Body of pancreas (tissue), 4 donors: ENCODE measurements around the gene FIS1. TPM values are rescaled to one million over a fixed set of nuclear protein-coding genes. Genes with fewer than 3 reads are reported as not detected.
A peak's percentile ranks its signal among the peaks of the same experiment; 100 is the strongest.

Experiments
- ATAC-seq: fragments of 150-250 bp; one replicate; pipeline ENCODE4 v1.9.1; 2016
- DNase-seq, 4 donors: peaks; one replicate each; pipeline ENCODE4 v3.0.0-alpha.2; 2019
- H3K27ac ChIP-seq, 4 donors: fragments of 200-600 bp; sonication (generic); 1 replicate in 3 of 4; 2 replicates in 1 of 4; pipeline versions ENCODE4 v1.5.1 to v1.6.1; 2016 to 2019; ENCODE audit warnings: mild to moderate bottlenecking in 1 of 4, mixed read lengths in 1 of 4, moderate library complexity in 1 of 4
- H3K27me3 ChIP-seq, 2 donors: fragments of 200-600 bp; sonication (generic); one replicate each; pipeline ENCODE4 v1.6.0; 2016; ENCODE audit warnings: mild to moderate bottlenecking in 1 of 2
- H3K36me3 ChIP-seq, 2 donors: fragments of 200-600 bp; sonication (generic); replicated peaks in 1 of 2; 2 replicates each; pipeline ENCODE4 v1.5.1; 2016; ENCODE audit warnings: low read depth in 2 of 2; ENCODE audit not compliant: insufficient read depth in 1 of 2
- H3K4me1 ChIP-seq: fragments of 200-600 bp; sonication (generic); one replicate; pipeline ENCODE4 v1.6.0; 2016
- H3K4me3 ChIP-seq, 2 donors: fragments of 200-600 bp; sonication (generic); 1 replicate in 1 of 2; 2 replicates in 1 of 2; pipeline ENCODE4 v1.5.1; 2016 to 2019
- H3K9me3 ChIP-seq, 3 donors: fragments of 200-600 bp; sonication (generic); 1 replicate in 2 of 3; 2 replicates in 1 of 3; pipeline ENCODE4 v1.5.1; 2016
- POLR2A ChIP-seq, 3 donors: fragments of 450-650 bp; IDR thresholded peaks; one replicate each; pipeline ENCODE4 v1.6.1; 2016; ENCODE audit warnings: antibody characterized with exemption in 3 of 3, mild to moderate bottlenecking in 2 of 3
- WGBS, 2 donors: methylation state at CpG; one replicate each; pipeline ENCODE4 v1.1.5; 2017; 5-methylcytosine and 5-hydroxymethylcytosine counted together
- intact Hi-C: fragments of 100-400 bp; cut with DNase I; formaldehyde crosslinking; loops from one replicate; pipeline ENCODE4 v1.15.1; 2023
- total RNA-seq, 2 donors: library from RNA; depleted of rRNA; stranded (reverse); fragments of >200 nt; gene quantifications; one replicate each; pipeline ENCODE4 v1.1.0, GENCODE V29; 2016
- TF ChIP-seq, protein P1 (sequence below), 7 experiments: fragments of 450-650 bp in 4 of 7; fragments of 200-600 bp in 3 of 7; sonication (generic) in 3 of 7; IDR thresholded peaks; one replicate each; pipeline ENCODE4 v1.5.1; 2016 to 2019; ENCODE audit warnings: antibody characterized with exemption in 7 of 7

The FIS1 gene
- total RNA-seq, 2 donors from 2014 or later: 88.2 to 148 TPM

GRCh38 chr7:101216860-101217387 lies 28.0 kb downstream of the FIS1 start:
- DNase-seq: no peak
- H3K36me3 ChIP-seq: peaks cover 0 to 4% of the 10 kb centered on the region in 2 donors
- 0 to 1% methylated on average over 2 to 22 of the region's 34 CpGs for WGBS, 2 donors
- no peaks in the 10 kb centered on the region for H3K27me3 ChIP-seq
- intact Hi-C loops: no loop called here
- no peaks in the 10 kb centered on the region for H3K9me3 ChIP-seq
- TF ChIP-seq POLR2A (IDR thresholded peaks at IDR 0.05): no peak
- TF ChIP-seq, protein P1, sequence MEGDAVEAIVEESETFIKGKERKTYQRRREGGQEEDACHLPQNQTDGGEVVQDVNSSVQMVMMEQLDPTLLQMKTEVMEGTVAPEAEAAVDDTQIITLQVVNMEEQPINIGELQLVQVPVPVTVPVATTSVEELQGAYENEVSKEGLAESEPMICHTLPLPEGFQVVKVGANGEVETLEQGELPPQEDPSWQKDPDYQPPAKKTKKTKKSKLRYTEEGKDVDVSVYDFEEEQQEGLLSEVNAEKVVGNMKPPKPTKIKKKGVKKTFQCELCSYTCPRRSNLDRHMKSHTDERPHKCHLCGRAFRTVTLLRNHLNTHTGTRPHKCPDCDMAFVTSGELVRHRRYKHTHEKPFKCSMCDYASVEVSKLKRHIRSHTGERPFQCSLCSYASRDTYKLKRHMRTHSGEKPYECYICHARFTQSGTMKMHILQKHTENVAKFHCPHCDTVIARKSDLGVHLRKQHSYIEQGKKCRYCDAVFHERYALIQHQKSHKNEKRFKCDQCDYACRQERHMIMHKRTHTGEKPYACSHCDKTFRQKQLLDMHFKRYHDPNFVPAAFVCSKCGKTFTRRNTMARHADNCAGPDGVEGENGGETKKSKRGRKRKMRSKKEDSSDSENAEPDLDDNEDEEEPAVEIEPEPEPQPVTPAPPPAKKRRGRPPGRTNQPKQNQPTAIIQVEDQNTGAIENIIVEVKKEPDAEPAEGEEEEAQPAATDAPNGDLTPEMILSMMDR (IDR thresholded peaks at IDR 0.05): no peak
- H3K4me1 ChIP-seq: peaks cover 46% of the 10 kb centered on the region
- ATAC-seq: no peak
- peak overlapping the region in 3 of 4 donors; percentile 86 to 92 (median 90) for H3K27ac ChIP-seq
- H3K4me3 ChIP-seq: peak overlapping the region; percentile 65 to 74

- WGBS, 2 donors: 54 to 69% methylated on average over 24 to 28 of the region's 31 CpGs
- TF ChIP-seq POLR2A (IDR thresholded peaks at IDR 0.05): no peak
- TF ChIP-seq, protein P1 (IDR thresholded peaks at IDR 0.05): no peak
- Histone ChIP-seq H3K27ac (peak overlapping the region in 1 of 4 donors; percentile 92), H3K9me3 (no peaks in the 10 kb centered on the region), H3K36me3 (peaks cover 5 to 9% of the 10 kb centered on the region in 2 donors), H3K27me3 (no peaks in the 10 kb centered on the region), H3K4me3 (peak overlapping the region; percentile 65 to 74), H3K4me1 (peaks cover 46% of the 10 kb centered on the region)
- intact Hi-C loops: no loop called here
- DNase-seq: peak in 1 of 4 donors; percentile 24
- no peak for ATAC-seq
Observed at GRCh38 chr7:101216001-101216859, 28.7 kb downstream of the FIS1 start.

DNA sequence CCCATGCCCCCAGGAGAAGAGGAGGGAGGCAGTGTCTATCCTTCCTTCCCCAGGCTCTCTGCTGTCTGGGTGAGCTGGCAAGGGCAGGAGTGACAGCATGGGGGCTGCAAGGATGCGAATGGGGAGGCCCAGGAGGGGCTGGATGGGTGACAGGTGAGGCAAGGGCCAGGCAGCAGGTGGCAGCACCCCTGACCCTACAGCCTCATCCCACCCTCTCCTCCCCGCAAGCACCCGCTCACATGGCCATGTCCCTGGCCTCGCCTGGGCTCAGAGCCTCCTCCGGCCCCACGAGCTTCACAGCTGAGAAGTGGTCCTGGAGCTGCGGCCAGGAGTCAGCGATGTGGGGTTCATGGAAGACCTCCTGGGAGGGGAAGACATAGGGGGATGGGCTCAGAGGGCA lies 32.9 kb downstream of the FIS1 start:
- Histone ChIP-seq H3K9me3 (no peaks in the 10 kb centered on the region), H3K4me1 (peaks cover 24% of the 10 kb centered on the region), H3K27me3 (no peaks in the 10 kb centered on the region), H3K36me3 (peaks cover 9 to 15% of the 10 kb centered on the region in 2 donors), H3K4me3 (no peak overlapping the region), H3K27ac (no peak overlapping the region)
- intact Hi-C loops: no loop called here
- ATAC-seq (no peak), DNase-seq (no peak)
- TF ChIP-seq, protein P1 (IDR thresholded peaks at IDR 0.05): no peak
- no peak for TF ChIP-seq POLR2A (IDR thresholded peaks at IDR 0.05)
- 93 to 98% methylated on average over 5 to 8 of the region's 8 CpGs for WGBS, 2 donors

DNA sequence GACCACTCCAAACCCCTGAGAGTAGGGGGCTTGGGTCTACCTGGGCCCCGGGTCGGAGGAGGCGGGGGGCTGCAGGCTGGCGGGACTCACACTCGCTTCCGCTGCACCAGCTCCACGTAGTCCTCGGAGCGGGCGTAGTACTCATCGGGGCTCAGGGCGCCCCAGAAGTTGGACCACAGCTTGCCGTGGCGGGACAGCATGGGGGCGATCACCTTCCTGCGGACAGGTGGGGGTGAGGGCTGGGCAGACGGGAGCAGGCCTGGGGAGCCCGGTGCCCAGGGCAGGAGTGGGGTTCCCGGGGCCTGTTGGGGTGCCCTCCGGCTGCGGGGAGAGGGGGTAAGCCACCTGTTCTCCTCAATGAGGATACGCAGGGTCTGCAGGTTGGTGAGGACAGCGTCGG lies 33.4 kb downstream of the FIS1 start:
- TF ChIP-seq, protein P1 (IDR thresholded peaks at IDR 0.05): no peak
- no peak for TF ChIP-seq POLR2A (IDR thresholded peaks at IDR 0.05)
- ATAC-seq (no peak), DNase-seq (no peak)
- Histone ChIP-seq H3K36me3 (peaks cover 9 to 15% of the 10 kb centered on the region in 2 donors), H3K9me3 (no peaks in the 10 kb centered on the region), H3K27ac (no peak overlapping the region), H3K27me3 (no peaks in the 10 kb centered on the region), H3K4me1 (peaks cover 19% of the 10 kb centered on the region), H3K4me3 (no peak overlapping the region)
- intact Hi-C loops: no loop called here
- 98 to 100% methylated on average over 7 to 21 of the region's 24 CpGs for WGBS, 2 donors
